Stimulated activated CD8-positive, alpha-beta memory T cell treated with anti-CD3 and anti-CD28 coated beads, Interleukin-12 subunit alpha, Interleukin-12 subunit beta, amount 100 ng/mL, for 24 hours (primary cell): Measurements from ENCODE around the gene PNLIPRP3.
"Not testable (repeated sequence)": the region's sequence is repeated elsewhere in the genome, so short reads cannot be mapped to it uniquely, and the experiment has no call there.

Experiments
- DNase-seq: peaks from one replicate; pipeline ENCODE4 v3.0.0-alpha.2; 2020; ENCODE audit errors: extremely low read depth

The PNLIPRP3 gene

GRCh38 chr10:116427671-116428070, at the start of gene PNLIPRP3:
PNLIPRP3 (plus strand) TSS chr10:116427847; CDS start chr10:116428013, 166 bp downstream.
- DNase-seq: no peak

DNA sequence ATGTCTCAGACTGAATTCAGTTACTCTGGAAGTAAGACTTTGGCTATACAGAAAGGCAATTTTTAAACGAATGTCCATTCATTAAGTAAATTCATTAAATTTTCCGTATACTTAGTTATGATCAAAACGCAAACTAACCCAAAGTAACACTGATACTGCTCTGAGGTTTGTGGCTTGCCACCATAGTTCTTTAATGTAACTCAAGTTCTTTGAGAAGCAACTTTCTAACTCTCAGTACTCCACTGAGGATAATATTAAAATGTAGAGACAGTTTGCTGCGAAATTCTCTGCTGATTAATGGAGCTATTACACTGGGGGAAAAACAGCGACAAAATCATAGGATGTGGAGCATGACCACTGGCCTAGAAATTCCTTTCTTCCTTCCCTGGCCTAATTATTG, 45.4 kb upstream of the PNLIPRP3 start:
- no peak for DNase-seq

- DNase-seq: no peak
Measured at GRCh38 chr10:116385311-116385710, 42.3 kb upstream of the PNLIPRP3 start.

DNA sequence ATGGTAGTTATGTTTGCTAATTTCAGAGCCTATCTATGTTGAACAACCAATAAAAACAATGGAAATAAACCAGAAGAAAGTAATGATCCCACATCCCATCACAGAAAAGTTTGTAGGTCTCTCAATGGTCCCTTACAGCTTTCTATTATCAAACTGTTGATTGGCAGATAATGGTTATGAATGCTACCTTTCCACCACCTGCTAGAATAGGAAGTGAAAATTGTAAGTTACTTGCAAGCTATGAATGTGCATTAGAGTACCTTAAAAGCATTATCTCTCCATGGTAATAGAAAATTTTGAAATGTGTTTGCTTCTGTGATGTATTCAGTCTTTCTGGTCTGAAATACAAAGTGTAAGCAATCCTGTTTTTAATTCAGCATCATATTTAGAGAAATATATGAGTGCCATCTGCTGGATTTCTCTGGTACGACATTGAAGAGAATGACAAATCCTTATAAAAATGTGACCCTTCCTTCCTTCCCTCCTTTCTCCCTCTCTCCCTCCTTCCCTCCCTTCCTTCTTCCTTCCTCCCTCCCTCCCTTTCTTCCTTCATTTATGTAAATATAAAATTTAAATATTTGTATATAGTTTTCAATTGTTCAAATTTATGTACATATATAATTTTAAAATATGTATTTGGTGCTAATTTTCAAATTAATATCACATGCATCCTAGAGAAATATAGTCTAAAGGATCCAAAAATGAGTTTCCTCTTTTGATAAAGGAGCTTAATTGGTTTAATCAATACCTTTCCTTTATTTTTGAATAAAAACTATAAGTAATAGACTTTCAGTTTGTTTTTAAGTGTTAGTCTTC, 41.4 kb upstream of the PNLIPRP3 start:
- no peak for DNase-seq

GRCh38 chr10:116393246-116393831, 34.3 kb upstream of the PNLIPRP3 start:
- DNase-seq: not testable (repeated sequence)

DNA sequence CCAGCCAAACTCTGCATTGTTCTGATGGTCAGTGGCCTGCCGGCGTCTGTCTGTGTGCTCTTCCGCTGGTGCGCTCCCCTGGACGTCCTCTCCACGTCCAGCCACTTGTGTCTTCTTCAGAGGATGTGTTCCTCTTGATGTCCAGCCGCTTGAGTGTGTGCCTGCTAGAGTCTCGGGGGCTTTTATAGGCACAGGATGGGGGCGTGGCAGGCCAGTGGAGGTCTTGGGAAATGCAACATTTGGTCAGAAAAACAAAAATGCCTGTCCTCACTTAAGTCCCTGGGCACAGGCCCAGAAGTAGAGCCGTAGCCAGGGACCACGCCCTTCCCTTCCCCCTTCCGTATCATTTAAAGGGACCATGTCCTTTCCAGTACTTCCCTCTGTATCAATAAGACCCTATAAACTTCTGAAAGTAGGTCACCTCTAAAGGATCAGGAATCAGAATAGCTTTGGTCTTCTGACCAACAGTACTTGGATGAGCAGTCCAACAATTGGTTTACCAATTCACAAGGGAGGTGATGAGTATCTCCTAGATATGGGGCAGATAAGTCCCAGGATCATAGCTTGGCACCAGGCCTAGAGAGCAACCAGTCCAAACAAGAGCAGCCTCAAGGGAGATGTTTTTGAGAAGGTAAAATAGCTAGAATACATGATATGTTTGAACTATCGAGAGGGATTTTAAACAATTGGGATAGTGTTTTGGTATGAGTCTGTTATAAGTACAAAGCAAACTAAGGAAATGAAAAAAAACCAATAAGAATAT, 32.2 kb upstream of the PNLIPRP3 start:
- no peak for DNase-seq

GRCh38 chr10:116398224-116398623, 29.4 kb upstream of the PNLIPRP3 start:
- no peak for DNase-seq

DNA sequence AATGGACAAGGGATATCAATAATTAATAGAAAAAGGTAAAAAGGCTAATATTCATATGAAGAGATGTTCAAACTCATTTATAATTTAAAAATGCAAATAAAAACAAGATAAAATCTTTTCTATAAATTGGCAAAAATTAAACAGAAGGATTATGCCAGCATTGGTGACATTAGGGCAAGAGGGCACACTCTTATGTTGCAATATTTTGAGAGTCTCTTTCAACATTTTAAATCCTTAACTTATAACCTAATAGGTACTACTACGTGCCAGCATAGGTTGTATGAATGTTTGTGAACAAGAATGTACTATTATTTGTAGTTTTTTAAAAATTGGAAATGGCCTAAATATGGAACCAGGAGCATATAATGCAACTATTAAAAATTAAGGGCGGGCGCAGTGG, 24.8 kb upstream of the PNLIPRP3 start:
- DNase-seq: no peak

DNA sequence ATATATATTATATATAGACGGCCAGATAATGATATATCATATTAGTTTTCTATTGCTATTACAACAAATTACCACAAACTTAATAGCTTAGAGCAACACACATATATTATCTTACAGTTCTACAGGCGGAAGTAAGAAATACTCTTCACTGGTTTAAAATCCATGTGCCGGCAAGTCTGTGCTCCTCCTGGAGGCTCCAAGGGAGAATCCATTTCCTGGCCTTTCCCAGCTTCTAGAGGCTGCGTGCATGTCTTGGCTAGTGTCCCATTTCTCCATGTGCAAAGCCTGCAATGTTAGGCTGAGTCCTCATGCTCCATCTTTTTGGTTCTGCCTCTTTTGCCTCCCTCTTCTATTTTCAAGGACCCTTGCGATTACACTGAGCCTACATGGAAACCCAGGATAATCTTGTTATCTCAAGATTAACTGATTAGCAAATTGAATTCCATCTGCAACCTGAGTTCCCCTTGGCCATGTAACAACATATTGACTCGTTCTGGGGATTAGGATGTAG, 23.9 kb upstream of the PNLIPRP3 start:
- DNase-seq: no peak

DNA sequence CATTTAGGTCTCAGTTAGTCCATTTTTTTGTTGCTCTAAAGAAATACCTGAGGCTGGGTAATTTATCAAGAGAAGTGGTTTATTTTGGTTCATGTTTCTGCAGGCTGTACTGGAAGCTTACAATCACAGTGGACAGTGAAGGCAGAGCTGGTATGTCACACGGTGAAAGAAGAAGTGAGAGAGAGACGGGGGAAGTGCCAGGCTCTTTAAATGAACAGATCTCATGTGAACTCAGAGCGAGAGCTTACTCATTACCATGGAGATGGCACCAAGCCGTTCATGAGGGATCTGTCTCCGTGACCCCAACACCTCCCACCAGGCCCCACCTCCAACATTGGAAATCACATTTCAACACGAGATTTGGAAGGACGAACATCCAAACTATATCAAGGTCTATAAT, 18.9 kb upstream of the PNLIPRP3 start:
- DNase-seq: no peak

GRCh38 chr10:116410351-116410750, 17.3 kb upstream of the PNLIPRP3 start:
- DNase-seq: no peak

- DNase-seq: no peak
Measured at GRCh38 chr10:116417821-116418220, 9.8 kb upstream of the PNLIPRP3 start.

DNA sequence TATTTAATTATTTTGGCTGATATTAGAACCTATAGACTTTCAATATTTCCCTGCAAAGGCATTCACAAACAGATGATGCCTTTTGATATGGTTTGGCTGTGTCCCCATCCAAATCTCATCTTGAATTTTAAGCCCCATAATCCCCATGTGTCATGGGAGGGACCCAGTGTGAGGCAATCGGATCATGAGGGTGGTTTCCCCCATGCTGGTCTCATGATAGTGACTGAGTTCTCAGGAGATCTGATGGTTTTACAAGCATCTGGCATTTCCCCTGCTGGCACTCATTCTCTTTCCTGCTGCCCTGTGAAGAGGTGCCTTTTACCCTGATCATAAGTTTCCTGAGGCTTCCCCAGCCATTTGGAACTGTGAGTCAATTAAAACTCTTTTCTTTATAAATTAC, 9.3 kb upstream of the PNLIPRP3 start:
- no peak for DNase-seq

- no peak for DNase-seq
Measured at GRCh38 chr10:116421815-116422214, 5.8 kb upstream of the PNLIPRP3 start.

DNA sequence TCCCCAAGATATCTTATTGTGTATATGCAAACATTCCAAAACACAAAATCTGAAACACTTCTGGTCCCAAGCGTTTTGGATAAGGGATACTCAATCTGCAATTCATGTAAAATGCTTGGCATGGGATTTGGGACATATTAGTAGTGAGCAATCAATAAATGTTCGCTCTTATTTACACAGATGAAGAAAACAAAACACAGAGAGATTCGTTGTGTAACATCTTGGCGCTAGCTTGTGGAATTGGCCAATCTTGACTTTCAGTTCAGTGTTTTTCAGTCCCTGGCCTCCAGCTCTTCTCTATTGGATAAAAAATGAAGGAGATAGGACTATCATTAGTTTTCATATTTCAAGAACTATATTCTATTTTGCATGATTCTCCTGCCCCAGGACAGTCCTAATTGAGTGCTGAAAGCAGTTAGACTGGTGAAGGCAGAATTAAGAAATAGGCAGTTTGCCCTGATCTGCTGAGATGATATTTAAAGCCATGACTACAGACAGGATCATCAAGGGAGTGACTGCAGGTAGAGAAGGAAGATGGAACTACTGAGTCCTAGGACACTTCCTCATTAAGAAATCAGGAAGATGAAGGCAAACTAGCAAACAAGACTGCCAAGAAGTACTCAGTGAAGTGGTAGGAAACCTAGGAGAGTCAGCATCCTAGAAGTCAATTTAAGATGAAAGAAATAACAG, 1.8 kb downstream of the PNLIPRP3 start:
- DNase-seq: no peak

- DNase-seq: no peak
Measured at GRCh38 chr10:116430288-116430687, 2.6 kb downstream of the PNLIPRP3 start.

DNA sequence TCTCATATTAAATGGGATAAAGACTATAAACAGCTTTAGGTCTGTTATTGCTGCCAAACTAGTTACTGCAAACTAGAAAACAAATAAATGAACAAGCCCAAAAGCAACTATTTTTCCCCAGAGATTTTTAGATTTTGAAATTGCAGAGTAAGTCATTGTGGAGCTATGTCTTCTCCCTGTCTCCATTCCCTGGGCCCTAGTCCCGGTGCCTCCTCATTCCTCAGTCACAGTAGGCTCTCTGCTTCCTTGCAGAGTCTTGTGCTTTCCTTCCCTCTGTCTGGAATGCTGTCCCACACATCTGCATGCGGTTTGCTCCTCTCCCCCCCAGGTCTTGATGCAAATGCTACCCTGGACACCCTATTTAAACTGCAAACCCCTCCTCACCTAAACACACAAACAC, 4.0 kb downstream of the PNLIPRP3 start:
- no peak for DNase-seq

- DNase-seq: no peak
Measured at GRCh38 chr10:116437076-116437692, 9.5 kb downstream of the PNLIPRP3 start.

GRCh38 chr10:116440330-116441030, 12.8 kb downstream of the PNLIPRP3 start:
- DNase-seq: no peak

DNA sequence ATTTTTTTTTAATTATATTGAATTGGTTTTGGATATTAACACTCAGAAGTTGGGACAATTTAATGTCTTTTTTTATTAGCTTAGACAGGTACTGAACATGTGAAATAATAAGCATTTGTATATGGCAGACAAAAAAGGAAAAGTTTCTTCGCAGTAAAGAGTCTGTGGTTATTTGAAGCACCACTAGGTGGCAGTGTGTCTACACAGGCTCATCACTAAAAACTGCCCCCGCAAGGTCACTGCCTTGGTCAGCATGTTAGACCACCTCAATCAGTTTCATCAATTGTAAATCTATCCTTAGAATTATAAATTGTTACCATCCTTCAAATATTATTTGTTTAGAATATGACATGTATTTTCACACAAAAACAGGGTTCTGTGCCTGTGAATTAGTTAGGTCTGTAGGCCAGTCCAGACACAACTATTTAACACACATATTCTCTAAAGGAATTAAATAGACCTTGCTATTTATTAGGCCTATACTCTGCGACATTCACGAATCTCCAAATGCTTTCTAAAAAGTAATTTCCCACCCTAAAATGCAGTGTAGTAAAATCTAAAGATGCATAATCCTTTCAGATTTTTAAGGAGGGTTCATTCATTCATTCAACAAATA, 17.0 kb downstream of the PNLIPRP3 start:
- DNase-seq: no peak
